ENCODE data around the gene ANKRD55. TPM values are rescaled to one million over a fixed set of nuclear protein-coding genes. Genes with fewer than 3 reads are reported as not detected.
"Not testable (repeated sequence)": the region's sequence is repeated elsewhere in the genome, so short reads cannot be mapped to it uniquely, and the experiment has no call there.

ANKRD55 gene
- total RNA-seq, 2 experiments from 2014 or later, result 9.7 to 10.2 TPM

DNA sequence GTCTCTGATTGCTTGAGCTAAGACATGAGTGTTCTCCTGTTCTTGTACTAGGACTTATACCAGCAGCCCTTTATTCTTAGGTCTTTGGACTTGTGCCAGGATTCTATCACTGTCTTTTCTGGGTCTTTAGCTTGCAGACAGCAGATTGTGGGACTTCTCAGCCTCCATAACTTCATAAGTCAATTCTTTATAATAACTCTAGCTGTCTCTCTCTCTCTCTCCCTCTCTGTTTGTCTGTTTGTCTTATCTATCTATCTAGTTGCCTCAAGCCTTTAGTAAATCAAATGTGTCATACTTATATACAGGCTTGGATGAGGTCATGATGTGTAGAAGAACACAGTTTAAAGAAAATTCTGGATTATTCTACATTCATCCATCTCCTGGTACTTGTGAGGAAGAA lies 11.5 kb upstream of the ANKRD55 start:
- ChIA-PET CTCF (no interaction called here), POLR2A (no interaction called here)
- no peak for ATAC-seq (ENCODE audit: poor library complexity)
- peaks cover 6% of the 10 kb centered on the region for H3K36me3 Mint-ChIP-seq (ENCODE audit: low read depth)
- peaks cover 5 to 8% of the 10 kb centered on the region in 2 experiments for H3K9me3 ChIP-seq (ENCODE audit: control insufficient read depth in 1 of 2, insufficient read depth in 1 of 2, low read length in 2 of 2)
- DNase-seq, result no peak
- peaks cover 7% of the 10 kb centered on the region for H3K9me3 Mint-ChIP-seq
- H3K27ac ChIP-seq (ENCODE audit: low read depth in 1 of 2, low read length in 2 of 2), result no peak overlapping the region
- TF ChIP-seq, protein P1, sequence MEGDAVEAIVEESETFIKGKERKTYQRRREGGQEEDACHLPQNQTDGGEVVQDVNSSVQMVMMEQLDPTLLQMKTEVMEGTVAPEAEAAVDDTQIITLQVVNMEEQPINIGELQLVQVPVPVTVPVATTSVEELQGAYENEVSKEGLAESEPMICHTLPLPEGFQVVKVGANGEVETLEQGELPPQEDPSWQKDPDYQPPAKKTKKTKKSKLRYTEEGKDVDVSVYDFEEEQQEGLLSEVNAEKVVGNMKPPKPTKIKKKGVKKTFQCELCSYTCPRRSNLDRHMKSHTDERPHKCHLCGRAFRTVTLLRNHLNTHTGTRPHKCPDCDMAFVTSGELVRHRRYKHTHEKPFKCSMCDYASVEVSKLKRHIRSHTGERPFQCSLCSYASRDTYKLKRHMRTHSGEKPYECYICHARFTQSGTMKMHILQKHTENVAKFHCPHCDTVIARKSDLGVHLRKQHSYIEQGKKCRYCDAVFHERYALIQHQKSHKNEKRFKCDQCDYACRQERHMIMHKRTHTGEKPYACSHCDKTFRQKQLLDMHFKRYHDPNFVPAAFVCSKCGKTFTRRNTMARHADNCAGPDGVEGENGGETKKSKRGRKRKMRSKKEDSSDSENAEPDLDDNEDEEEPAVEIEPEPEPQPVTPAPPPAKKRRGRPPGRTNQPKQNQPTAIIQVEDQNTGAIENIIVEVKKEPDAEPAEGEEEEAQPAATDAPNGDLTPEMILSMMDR (IDR thresholded peaks at IDR 0.05), result no peak
- H3K4me1 ChIP-seq (ENCODE audit: insufficient read depth, low read length), result no peaks in the 10 kb centered on the region
- no peaks in the 10 kb centered on the region for H3K27me3 ChIP-seq (ENCODE audit: control insufficient read depth in 1 of 2, insufficient read depth in 2 of 2, low read length in 2 of 2)
- no peak overlapping the region for H3K4me3 ChIP-seq (ENCODE audit: low read length)
- H3K36me3 ChIP-seq (ENCODE audit: insufficient read depth, low read length), result no peaks in the 10 kb centered on the region
- no peak overlapping the region for H3K27ac Mint-ChIP-seq
- H3K4me1 Mint-ChIP-seq (ENCODE audit: low read depth), result no peaks in the 10 kb centered on the region
- no peak overlapping the region for H3K4me3 Mint-ChIP-seq
- intact Hi-C loops (cut with DNase I, micrococcal nuclease), result no loop called here
- H3K27me3 Mint-ChIP-seq, result no peaks in the 10 kb centered on the region

DNA sequence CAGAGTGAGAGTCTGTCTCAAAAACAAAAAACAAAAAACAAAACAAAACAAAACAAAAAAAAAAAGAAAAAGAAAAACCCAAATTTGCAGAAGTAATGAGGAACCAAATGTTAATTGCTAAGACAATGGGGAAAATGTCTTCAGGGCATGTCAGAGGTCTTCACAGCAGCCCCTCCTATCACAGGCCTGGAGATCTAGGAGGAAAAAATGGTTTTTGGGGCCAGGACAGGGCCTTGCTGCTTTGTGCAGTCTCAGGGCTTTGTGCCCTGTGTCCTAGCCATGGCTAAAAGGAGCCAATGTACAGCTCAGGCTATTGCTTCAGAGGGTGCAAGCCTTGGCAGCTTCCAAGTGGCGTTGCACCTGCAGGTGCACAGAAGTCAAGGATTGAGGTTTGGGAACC lies 9.1 kb upstream of the ANKRD55 start:
- H3K27me3 ChIP-seq (ENCODE audit: control insufficient read depth in 1 of 2, insufficient read depth in 2 of 2, low read length in 2 of 2); ATAC-seq (ENCODE audit: poor library complexity); H3K27me3 Mint-ChIP-seq; H3K36me3 Mint-ChIP-seq (ENCODE audit: low read depth); H3K27ac ChIP-seq (ENCODE audit: low read depth in 1 of 2, low read length in 2 of 2); H3K36me3 ChIP-seq (ENCODE audit: insufficient read depth, low read length); CTCF ChIA-PET; H3K9me3 Mint-ChIP-seq; H3K9me3 ChIP-seq (ENCODE audit: control insufficient read depth in 1 of 2, insufficient read depth in 1 of 2, low read length in 2 of 2); H3K4me1 Mint-ChIP-seq (ENCODE audit: low read depth); intact Hi-C loops (cut with DNase I, micrococcal nuclease); H3K4me1 ChIP-seq (ENCODE audit: insufficient read depth, low read length); H3K27ac Mint-ChIP-seq; H3K4me3 Mint-ChIP-seq; H3K4me3 ChIP-seq (ENCODE audit: low read length); DNase-seq: not testable (repeated sequence)
- POLR2A ChIA-PET, result interaction anchor here (0.7 kb wide), 1 partner anchor 287 kb away, joined by 3 read pairs; no protein-coding TSS in a partner anchor

DNA sequence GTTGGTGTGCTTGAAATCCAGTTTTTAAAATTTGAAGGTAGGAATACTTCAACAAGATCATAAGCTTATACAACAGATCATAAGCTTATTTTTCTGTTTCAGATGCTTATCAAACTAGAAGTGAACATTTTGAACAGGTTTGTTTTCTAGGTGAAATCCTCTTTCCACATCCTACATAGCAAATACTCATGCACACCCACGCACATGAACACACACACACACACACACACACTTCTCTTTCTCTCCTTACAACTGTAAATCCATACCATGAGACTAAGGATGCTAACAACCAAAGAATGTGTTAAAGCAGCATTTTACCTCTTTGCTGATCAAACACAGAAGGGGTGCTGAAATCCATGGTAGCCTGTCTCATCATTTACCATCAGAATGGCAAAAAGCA lies 592 bp downstream of the ANKRD55 start:
- no peak overlapping the region for H3K4me3 ChIP-seq (ENCODE audit: low read length)
- H3K36me3 ChIP-seq (ENCODE audit: insufficient read depth, low read length), result no peaks in the 10 kb centered on the region
- Mint-ChIP-seq H3K27me3 (no peaks in the 10 kb centered on the region), H3K27ac (no peak overlapping the region), H3K36me3 (ENCODE audit: low read depth) (no peaks in the 10 kb centered on the region), H3K9me3 (no peaks in the 10 kb centered on the region), H3K4me1 (ENCODE audit: low read depth) (peaks cover 17% of the 10 kb centered on the region), H3K4me3 (no peak overlapping the region)
- H3K27me3 ChIP-seq (ENCODE audit: control insufficient read depth in 1 of 2, insufficient read depth in 2 of 2, low read length in 2 of 2), result no peaks in the 10 kb centered on the region
- TF ChIP-seq, protein P1 (IDR thresholded peaks at IDR 0.05), result no peak
- intact Hi-C loops (cut with DNase I, micrococcal nuclease), result no loop called here
- DNase-seq (no peak), ATAC-seq (ENCODE audit: poor library complexity) (no peak)
- no peaks in the 10 kb centered on the region for H3K4me1 ChIP-seq (ENCODE audit: insufficient read depth, low read length)
- ChIA-PET CTCF (no interaction called here), POLR2A (interaction anchor here (1.1 kb wide), 1 partner anchor 258 kb away, joined by 3 read pairs; no protein-coding TSS in a partner anchor)
- H3K27ac ChIP-seq (ENCODE audit: low read depth in 1 of 2, low read length in 2 of 2), result no peak overlapping the region
- H3K9me3 ChIP-seq (ENCODE audit: control insufficient read depth in 1 of 2, insufficient read depth in 1 of 2, low read length in 2 of 2), result no peaks in the 10 kb centered on the region

DNA sequence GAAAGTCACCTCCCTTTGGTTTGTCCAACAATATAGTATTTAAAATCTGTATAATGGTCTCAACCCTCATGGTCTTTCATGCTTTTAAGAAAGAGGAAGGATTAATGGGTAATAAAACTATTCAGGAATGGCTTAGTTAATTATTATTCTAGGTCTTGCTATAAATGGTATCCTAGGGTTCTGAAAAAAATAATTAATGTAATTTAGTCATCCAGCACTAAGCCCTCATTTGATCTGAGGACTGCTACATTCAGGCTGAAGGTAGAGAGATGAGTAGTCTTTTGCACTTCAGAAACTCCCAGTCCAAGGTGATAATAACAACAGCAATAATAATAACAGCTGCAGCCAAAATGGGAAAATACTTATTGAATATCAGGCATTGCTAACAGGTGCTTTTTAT lies 2.6 kb downstream of the ANKRD55 start:
- ChIA-PET CTCF (no interaction called here), POLR2A (no interaction called here)
- intact Hi-C loops (cut with DNase I, micrococcal nuclease), result no loop called here
- no peaks in the 10 kb centered on the region for H3K9me3 ChIP-seq (ENCODE audit: control insufficient read depth in 1 of 2, insufficient read depth in 1 of 2, low read length in 2 of 2)
- no peak overlapping the region for H3K27ac ChIP-seq (ENCODE audit: low read depth in 1 of 2, low read length in 2 of 2)
- TF ChIP-seq, protein P1 (IDR thresholded peaks at IDR 0.05), result no peak
- Mint-ChIP-seq H3K27ac (no peak overlapping the region), H3K36me3 (ENCODE audit: low read depth) (peaks cover 3% of the 10 kb centered on the region), H3K4me3 (no peak overlapping the region), H3K9me3 (no peaks in the 10 kb centered on the region), H3K27me3 (no peaks in the 10 kb centered on the region), H3K4me1 (ENCODE audit: low read depth) (peaks cover 29% of the 10 kb centered on the region)
- ATAC-seq (ENCODE audit: poor library complexity), result no peak
- no peaks in the 10 kb centered on the region for H3K36me3 ChIP-seq (ENCODE audit: insufficient read depth, low read length)
- H3K27me3 ChIP-seq (ENCODE audit: control insufficient read depth in 1 of 2, insufficient read depth in 2 of 2, low read length in 2 of 2), result no peaks in the 10 kb centered on the region
- H3K4me3 ChIP-seq (ENCODE audit: low read length), result no peak overlapping the region
- DNase-seq, result no peak
- no peaks in the 10 kb centered on the region for H3K4me1 ChIP-seq (ENCODE audit: insufficient read depth, low read length)
